ENCODE measurements around the gene NBL1. TPM values are rescaled to one million over a fixed set of nuclear protein-coding genes. Genes with fewer than 3 reads are reported as not detected.
A peak's percentile ranks its signal among the peaks of the same experiment; 100 is the strongest.
"Not testable (repeated sequence)": the region's sequence is repeated elsewhere in the genome, so short reads cannot be mapped to it uniquely, and the experiment has no call there.

Gene NBL1
- total RNA-seq, 1 donor from 2014 or later, result 7.8 TPM

DNA sequence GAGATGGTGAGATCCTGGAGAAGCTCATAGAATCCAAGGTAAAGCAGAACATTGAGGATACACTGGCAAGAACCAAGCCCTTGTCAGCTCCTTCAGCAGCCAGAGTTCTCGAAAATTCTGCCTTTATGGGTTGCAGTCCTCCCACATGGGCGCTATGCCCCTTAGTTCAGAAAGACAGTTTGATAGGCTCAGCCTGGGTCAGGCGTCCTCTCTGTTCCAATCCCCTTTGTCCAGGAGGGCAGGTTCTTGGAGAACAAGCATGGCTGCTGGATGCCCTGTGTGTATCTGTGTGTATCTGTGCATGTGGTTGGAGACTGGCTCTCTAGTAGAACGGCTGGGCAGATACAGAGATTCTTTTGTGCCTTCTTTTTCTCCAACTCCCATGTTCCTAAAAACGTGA lies 8.0 kb upstream of the NBL1 start:
- Mint-ChIP-seq H3K36me3 (ENCODE audit: low read depth) (no peaks in the 10 kb centered on the region), H3K9me3 (no peaks in the 10 kb centered on the region), H3K4me1 (peaks cover 6% of the 10 kb centered on the region), H3K27me3 (ENCODE audit: low read depth) (peaks cover 15% of the 10 kb centered on the region), H3K4me3 (no peak overlapping the region), H3K27ac (ENCODE audit: unreplicated experiment) (no peak overlapping the region)
- TF ChIP-seq, protein P1, sequence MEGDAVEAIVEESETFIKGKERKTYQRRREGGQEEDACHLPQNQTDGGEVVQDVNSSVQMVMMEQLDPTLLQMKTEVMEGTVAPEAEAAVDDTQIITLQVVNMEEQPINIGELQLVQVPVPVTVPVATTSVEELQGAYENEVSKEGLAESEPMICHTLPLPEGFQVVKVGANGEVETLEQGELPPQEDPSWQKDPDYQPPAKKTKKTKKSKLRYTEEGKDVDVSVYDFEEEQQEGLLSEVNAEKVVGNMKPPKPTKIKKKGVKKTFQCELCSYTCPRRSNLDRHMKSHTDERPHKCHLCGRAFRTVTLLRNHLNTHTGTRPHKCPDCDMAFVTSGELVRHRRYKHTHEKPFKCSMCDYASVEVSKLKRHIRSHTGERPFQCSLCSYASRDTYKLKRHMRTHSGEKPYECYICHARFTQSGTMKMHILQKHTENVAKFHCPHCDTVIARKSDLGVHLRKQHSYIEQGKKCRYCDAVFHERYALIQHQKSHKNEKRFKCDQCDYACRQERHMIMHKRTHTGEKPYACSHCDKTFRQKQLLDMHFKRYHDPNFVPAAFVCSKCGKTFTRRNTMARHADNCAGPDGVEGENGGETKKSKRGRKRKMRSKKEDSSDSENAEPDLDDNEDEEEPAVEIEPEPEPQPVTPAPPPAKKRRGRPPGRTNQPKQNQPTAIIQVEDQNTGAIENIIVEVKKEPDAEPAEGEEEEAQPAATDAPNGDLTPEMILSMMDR (conservative IDR thresholded peaks at IDR 0.05), result no peak
- DNase-seq (ENCODE audit: low read depth, low spot score), result no peak

DNA sequence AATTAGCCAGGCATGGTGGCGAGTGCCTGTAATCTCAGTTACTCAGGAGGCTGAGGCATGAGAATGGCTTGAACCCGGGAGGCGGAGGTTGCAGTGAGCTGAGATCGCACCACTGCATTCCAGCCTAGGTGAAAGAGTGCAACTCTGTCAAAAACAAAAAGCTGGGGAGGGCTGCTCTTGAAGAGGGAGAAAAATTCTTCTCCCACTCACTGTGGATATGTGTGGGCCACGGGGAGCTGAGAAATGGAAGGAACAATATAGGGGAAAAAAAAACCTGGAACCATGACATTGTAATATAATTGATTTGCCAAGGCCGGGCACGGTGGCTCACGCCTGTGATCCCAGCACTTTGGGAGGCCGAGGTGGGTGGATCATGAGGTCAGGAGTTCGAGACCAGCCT lies 7.4 kb upstream of the NBL1 start:
- not testable (repeated sequence) for H3K36me3 Mint-ChIP-seq (ENCODE audit: low read depth); H3K9me3 Mint-ChIP-seq; H3K4me3 Mint-ChIP-seq; DNase-seq (ENCODE audit: low read depth, low spot score); H3K27ac Mint-ChIP-seq (ENCODE audit: unreplicated experiment); H3K4me1 Mint-ChIP-seq
- H3K27me3 Mint-ChIP-seq (ENCODE audit: low read depth), result peaks cover 22% of the 10 kb centered on the region

DNA sequence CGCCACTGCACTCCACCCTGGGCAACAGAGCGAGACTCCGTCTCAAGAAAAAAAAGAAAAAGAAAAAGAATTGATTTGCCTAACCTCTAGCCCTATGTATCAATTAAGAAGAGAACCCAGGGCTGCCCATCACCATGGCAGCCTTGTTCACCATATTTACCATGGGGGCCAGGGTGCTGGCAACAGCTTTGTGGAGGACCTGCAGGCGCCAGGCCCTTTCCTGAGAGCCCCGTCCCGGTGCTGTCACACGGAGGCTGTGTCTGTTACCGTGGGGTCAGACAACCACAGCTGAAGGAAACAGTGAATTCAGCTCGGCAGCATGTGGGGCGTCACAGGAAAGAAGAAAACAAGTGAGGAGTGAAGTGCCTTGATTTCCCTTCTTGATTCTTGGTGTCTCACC lies 6.5 kb upstream of the NBL1 start:
- H3K36me3 Mint-ChIP-seq (ENCODE audit: low read depth), result no peaks in the 10 kb centered on the region
- no peaks in the 10 kb centered on the region for H3K9me3 Mint-ChIP-seq
- TF ChIP-seq, protein P1 (conservative IDR thresholded peaks at IDR 0.05), result no peak
- DNase-seq (ENCODE audit: low read depth, low spot score), result no peak
- no peak overlapping the region for H3K27ac Mint-ChIP-seq (ENCODE audit: unreplicated experiment)
- H3K4me1 Mint-ChIP-seq, result peaks cover 6% of the 10 kb centered on the region
- H3K4me3 Mint-ChIP-seq, result no peak overlapping the region
- H3K27me3 Mint-ChIP-seq (ENCODE audit: low read depth), result peaks cover 29% of the 10 kb centered on the region

DNA sequence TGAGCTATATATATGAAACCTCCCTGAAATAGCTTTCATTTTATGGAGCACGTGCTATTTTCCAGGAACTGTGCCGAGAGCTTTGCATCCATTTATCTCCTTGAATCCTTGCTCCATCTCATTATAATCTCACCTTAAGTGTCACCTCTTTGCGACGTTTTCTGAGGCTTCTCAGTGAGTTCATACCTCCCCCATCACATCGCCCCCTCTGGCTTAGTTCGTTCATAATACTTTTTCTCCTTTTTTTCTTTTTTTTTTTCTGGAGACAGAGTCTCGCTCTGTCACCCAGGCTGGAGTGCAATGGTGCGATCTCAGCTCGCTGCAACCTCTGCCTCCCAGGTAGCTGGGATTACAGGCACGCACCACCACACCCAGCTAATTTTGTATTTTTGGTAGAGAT lies 4.9 kb upstream of the NBL1 start:
- peaks cover 41% of the 10 kb centered on the region for H3K27me3 Mint-ChIP-seq (ENCODE audit: low read depth)
- DNase-seq (ENCODE audit: low read depth, low spot score); H3K4me3 Mint-ChIP-seq; H3K36me3 Mint-ChIP-seq (ENCODE audit: low read depth); H3K4me1 Mint-ChIP-seq; H3K9me3 Mint-ChIP-seq; H3K27ac Mint-ChIP-seq (ENCODE audit: unreplicated experiment): not testable (repeated sequence)

DNA sequence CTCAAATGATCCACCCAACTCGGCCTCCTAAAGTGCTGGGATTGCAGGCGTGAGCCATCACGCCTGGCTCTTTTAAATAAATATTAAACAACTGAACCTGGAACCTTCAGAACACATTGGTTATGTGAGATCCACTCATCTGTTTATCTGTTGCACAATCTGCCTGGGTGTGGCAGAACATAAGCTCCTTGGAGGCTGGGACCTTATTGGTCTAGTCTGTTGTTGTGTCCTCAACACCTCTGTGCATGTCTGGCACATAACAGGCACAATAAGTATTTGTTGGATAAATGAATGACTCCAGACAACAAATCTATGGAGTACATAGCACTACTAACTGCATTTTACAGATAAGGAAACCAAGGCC lies 4.1 kb upstream of the NBL1 start:
- no peak overlapping the region for H3K27ac Mint-ChIP-seq (ENCODE audit: unreplicated experiment)
- no peaks in the 10 kb centered on the region for H3K36me3 Mint-ChIP-seq (ENCODE audit: low read depth)
- H3K4me3 Mint-ChIP-seq, result peak overlapping the region; percentile 27
- H3K9me3 Mint-ChIP-seq, result no peaks in the 10 kb centered on the region
- DNase-seq (ENCODE audit: low read depth, low spot score), result no peak
- peaks cover 45% of the 10 kb centered on the region for H3K27me3 Mint-ChIP-seq (ENCODE audit: low read depth)
- H3K4me1 Mint-ChIP-seq, result peaks cover 8% of the 10 kb centered on the region
- TF ChIP-seq, protein P1 (conservative IDR thresholded peaks at IDR 0.05), result no peak

DNA sequence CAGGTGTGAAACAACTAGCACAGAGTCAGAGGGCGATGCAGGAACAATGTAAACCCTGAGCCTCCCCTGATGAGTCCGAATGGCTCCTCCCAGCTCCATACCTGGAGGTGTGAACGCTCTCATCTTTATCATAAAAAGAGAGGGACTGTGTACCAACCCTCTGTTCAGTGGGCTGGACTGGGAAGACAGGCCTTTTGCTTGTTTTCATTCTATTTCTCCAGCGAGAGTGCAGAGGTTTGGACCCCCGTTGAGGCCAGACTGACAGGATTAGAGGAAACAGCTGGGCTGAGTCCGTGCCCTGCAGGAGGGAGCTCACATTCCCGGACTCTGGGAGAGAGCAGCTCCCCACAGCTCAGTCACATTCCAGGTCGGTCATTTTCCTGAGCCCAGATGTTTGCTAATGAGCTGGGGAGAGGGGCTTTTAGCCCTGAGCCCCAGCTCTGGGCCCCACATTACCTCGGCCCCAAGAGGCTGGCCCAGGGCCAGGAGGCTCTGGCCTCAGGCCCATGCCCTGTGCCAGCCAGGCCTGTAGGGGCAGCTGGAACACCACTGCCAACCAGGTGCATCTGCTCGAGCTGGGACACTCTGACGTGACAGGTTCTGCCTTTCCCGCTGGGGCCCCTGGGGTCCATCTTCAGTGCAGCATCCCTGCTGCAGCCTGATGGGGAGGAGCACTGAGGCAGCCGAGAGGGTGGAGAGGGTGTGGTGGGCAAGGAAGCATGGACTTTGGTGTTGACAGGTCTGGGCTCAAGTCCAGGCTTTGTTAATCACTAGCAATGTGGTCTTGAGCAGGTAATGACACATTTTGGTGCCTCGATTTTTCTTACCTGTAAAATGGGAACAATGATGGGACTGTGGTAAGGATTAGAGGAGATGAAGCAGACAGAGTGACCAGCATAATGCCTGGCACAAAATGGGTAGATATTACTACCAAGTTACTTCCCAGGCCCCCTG lies 3.5 kb upstream of the NBL1 start:
- no peak overlapping the region for H3K27ac Mint-ChIP-seq (ENCODE audit: unreplicated experiment)
- H3K27me3 Mint-ChIP-seq (ENCODE audit: low read depth), result peaks cover 50% of the 10 kb centered on the region
- H3K4me3 Mint-ChIP-seq, result peak overlapping the region; percentile 27
- no peak for DNase-seq (ENCODE audit: low read depth, low spot score)
- TF ChIP-seq, protein P1 (conservative IDR thresholded peaks at IDR 0.05), result no peak
- H3K36me3 Mint-ChIP-seq (ENCODE audit: low read depth), result no peaks in the 10 kb centered on the region
- no peaks in the 10 kb centered on the region for H3K9me3 Mint-ChIP-seq
- H3K4me1 Mint-ChIP-seq, result peaks cover 8% of the 10 kb centered on the region
